Activated T-cell treated with anti-CD3 and anti-CD28 coated beads, Interleukin-2, amount 50 U/mL, for 24 hours (primary cell): ENCODE measurements around the gene HDLBP.

Experiments used
- DNase-seq: peaks from one replicate; pipeline ENCODE4 v3.0.0-alpha.2; 2020
- H3K27ac Mint-ChIP-seq: 2 replicates; pipeline ENCODE4 v1.8.0; 2020; ENCODE audit warnings: mild to moderate bottlenecking, mixed read lengths
- H3K27me3 Mint-ChIP-seq: 2 replicates; pipeline ENCODE4 v1.8.0; 2020; ENCODE audit warnings: mixed read lengths
- H3K36me3 Mint-ChIP-seq: 2 replicates; pipeline ENCODE4 v1.8.0; 2020; ENCODE audit warnings: low read depth, mixed read lengths
- H3K4me1 Mint-ChIP-seq: 2 replicates; pipeline ENCODE4 v1.8.0; 2020; ENCODE audit warnings: low read depth, mixed read lengths
- H3K4me3 Mint-ChIP-seq: 2 replicates; pipeline ENCODE4 v1.8.0; 2020; ENCODE audit warnings: mild to moderate bottlenecking, moderate library complexity, mixed read lengths
- H3K9me3 Mint-ChIP-seq: 2 replicates; pipeline ENCODE4 v1.8.0; 2020; ENCODE audit warnings: mixed read lengths

The HDLBP gene

DNA sequence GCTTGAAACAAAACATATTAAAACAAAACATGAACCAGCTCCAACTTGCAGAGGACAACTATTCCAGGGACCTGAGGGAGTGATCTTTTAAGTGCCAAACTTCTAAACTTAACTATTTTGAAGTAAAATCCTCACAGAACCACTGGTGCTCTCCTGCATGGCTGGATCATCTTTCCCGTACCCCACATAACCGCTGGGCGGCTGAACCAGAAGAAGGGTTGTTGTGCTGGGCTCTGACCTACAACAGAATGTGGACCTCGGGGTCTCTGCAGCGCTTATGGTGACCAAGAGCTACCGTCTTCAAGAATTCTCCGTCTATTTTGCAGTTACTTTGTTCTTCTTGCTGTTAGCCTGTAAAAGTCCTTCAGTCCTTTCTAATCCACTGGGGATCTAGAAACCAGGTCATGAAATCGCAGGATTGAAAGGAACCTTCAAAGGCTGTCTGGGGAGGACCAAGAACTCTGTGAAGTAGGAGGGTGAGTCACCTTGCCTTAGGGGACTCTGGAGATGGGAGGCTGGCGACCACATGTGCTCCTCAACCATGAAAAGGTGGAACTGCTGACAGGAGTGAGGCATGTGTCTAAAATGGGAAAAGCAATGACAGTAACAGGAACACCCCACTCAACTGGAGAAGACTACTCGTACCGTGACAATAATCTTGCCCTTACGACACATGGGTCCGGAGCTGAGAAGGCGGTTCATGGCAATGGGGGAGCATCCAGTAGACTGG is 46.6 kb downstream of the HDLBP start:
- H3K4me3 Mint-ChIP-seq = no peak overlapping the region
- no peaks in the 10 kb centered on the region for H3K9me3 Mint-ChIP-seq
- H3K36me3 Mint-ChIP-seq = peaks cover 64% of the 10 kb centered on the region
- no peaks in the 10 kb centered on the region for H3K27me3 Mint-ChIP-seq
- no peak for DNase-seq
- H3K4me1 Mint-ChIP-seq = peaks cover 46% of the 10 kb centered on the region
- peak overlapping the region; percentile 41 for H3K27ac Mint-ChIP-seq

GRCh38 chr2:241268306-241268705 is 47.2 kb downstream of the HDLBP start:
- H3K9me3 Mint-ChIP-seq = no peaks in the 10 kb centered on the region
- H3K4me1 Mint-ChIP-seq = peaks cover 41% of the 10 kb centered on the region
- no peak for DNase-seq
- no peaks in the 10 kb centered on the region for H3K27me3 Mint-ChIP-seq
- no peak overlapping the region for H3K4me3 Mint-ChIP-seq
- H3K36me3 Mint-ChIP-seq = peaks cover 67% of the 10 kb centered on the region
- H3K27ac Mint-ChIP-seq = peak overlapping the region; percentile 41

DNA sequence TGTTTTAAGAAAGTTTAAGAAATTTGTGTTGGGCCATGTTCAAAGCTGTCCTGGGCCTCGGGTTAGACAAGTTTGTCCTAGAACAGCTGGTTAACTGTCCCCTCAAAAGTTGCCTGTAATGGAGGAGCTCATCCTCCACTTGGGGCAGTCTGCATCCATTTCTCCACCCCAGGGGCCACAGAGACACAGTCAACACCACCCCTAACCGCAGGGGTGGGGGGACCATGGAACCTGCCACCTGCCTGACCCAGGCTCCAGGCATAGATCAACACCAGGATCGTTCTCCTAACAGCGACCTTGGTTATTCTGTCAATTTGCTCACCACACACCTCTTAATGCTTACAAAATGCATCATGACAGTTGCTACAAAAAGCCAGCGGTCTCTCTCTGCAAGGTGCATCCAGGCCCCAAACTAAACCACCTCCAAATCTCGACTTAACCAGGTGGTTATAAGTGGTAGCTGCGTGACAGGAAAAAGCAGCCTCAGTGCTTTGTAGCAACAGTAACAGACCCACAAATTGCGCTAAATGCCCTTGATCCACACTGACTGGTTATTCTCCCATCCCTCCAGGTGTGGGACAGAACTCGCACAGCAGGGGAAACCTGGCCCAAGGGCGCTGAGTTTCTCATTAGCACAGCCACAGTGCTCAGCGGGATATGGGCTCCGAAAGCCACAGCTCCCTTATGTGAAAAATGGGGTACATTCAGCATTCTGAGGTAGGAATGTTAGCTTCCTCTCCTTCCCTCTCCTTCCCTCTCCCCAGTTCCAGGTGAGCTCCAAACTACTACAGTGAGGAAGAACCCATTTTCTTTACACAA is 48.0 kb downstream of the HDLBP start:
- H3K4me3 Mint-ChIP-seq = no peak overlapping the region
- peaks cover 75% of the 10 kb centered on the region for H3K36me3 Mint-ChIP-seq
- peak overlapping the region; percentile 68 for H3K27ac Mint-ChIP-seq
- H3K4me1 Mint-ChIP-seq = peaks cover 36% of the 10 kb centered on the region
- no peaks in the 10 kb centered on the region for H3K27me3 Mint-ChIP-seq
- no peaks in the 10 kb centered on the region for H3K9me3 Mint-ChIP-seq
- DNase-seq = no peak

GRCh38 chr2:241265506-241265905 is 50.0 kb downstream of the HDLBP start:
- Mint-ChIP-seq H3K4me1 (peaks cover 22% of the 10 kb centered on the region), H3K4me3 (no peak overlapping the region), H3K36me3 (peaks cover 90% of the 10 kb centered on the region), H3K27me3 (no peaks in the 10 kb centered on the region), H3K9me3 (no peaks in the 10 kb centered on the region), H3K27ac (no peak overlapping the region)
- DNase-seq = no peak

GRCh38 chr2:241263061-241263460 is 52.4 kb downstream of the HDLBP start:
- no peak for DNase-seq
- no peak overlapping the region for H3K4me3 Mint-ChIP-seq
- peaks cover 6% of the 10 kb centered on the region for H3K4me1 Mint-ChIP-seq
- peak overlapping the region; percentile 10 for H3K27ac Mint-ChIP-seq
- no peaks in the 10 kb centered on the region for H3K27me3 Mint-ChIP-seq
- H3K36me3 Mint-ChIP-seq = peaks cover 92% of the 10 kb centered on the region
- no peaks in the 10 kb centered on the region for H3K9me3 Mint-ChIP-seq

DNA sequence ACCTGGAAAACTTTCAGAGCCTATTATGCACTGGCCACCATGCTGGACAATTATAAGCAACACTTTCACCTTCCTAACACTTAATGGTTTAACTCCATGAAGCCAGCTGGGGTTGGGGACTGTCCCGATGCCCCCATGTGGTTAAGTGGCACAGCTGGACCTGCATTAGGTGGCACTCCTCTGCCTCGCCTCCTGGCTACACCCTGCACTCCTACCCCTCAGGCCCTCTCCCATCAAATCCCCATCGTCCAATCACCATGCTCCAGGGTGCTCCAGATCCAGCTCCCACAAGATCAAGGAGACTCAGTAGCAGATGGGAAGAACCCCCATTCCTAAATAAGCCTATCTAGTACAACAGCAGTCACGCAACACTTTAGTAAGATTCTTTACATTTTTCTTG is 53.8 kb downstream of the HDLBP start:
- H3K36me3 Mint-ChIP-seq = peaks cover 91% of the 10 kb centered on the region

DNA sequence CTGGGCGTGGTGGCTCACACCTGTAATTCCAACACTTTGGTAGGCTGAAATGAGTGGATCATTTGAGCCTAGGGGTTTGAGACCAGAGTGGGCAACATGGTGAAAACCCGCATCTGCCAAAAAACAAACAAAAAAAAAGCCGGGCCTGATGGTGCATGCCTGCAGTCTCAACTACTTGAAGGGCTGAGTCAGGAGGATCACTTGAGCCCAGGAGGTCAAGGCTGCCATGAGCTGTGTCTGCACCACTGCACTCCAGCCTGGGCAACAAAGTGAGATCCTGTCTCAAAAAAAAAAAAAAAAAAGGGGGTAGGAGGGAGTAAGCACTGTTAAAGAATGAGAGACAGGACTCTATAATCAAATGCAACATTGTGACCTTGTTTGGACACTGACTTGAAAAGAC is 54.6 kb downstream of the HDLBP start:
- DNase-seq = no peak
- H3K4me3 Mint-ChIP-seq = no peak overlapping the region
- H3K36me3 Mint-ChIP-seq = peaks cover 91% of the 10 kb centered on the region
- no peaks in the 10 kb centered on the region for H3K27me3 Mint-ChIP-seq
- no peak overlapping the region for H3K27ac Mint-ChIP-seq
- H3K9me3 Mint-ChIP-seq = no peaks in the 10 kb centered on the region
- peaks cover 6% of the 10 kb centered on the region for H3K4me1 Mint-ChIP-seq

More for the DNA sequence above, 53.8 kb downstream of the HDLBP start:
- DNase-seq = no peak
- H3K27ac Mint-ChIP-seq = no peak overlapping the region
- H3K27me3 Mint-ChIP-seq = no peaks in the 10 kb centered on the region
- no peak overlapping the region for H3K4me3 Mint-ChIP-seq
- H3K9me3 Mint-ChIP-seq = no peaks in the 10 kb centered on the region
- peaks cover 6% of the 10 kb centered on the region for H3K4me1 Mint-ChIP-seq

DNA sequence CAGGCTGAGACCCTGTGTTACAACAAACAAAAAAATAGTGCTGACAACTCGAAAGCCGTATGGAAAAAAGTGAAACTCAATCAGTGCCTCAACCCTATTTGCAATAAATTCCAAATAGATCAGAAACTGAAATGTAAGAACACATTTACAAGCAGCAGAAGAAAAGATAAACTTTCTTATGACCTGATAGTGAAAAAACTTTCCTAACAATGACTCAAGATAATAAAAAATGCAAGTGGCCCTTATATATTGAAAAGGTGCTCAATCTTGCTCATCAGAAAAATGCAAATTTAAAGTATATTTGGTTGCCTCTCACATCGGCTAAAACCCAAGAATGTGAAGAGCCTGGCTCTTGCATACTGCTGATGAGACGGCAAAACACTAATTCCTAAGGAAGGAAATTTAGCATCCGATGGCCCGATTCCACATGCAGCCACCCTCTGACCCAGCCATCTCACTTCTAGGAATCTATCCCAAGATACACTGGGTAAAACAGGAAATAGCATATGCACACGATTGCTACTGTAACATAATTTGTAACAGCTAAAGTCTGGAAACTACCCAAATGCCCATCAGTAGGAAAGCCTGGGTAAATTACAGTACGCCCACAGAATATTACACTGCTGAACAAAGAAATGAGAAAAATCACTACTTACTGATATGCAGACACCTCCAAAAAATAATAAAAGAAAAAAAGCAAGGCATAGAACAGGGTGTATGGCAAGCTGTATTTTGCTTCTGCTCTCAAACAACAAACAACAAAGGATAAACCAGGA is 56.8 kb downstream of the HDLBP start:
- Mint-ChIP-seq H3K27me3 (no peaks in the 10 kb centered on the region), H3K9me3 (no peaks in the 10 kb centered on the region), H3K4me1 (peaks cover 6% of the 10 kb centered on the region), H3K4me3 (no peak overlapping the region), H3K27ac (peak overlapping the region; percentile 13), H3K36me3 (peaks cover 94% of the 10 kb centered on the region)
- DNase-seq = no peak

GRCh38 chr2:241257419-241258032 is 57.9 kb downstream of the HDLBP start:
- no peak overlapping the region for H3K4me3 Mint-ChIP-seq
- peaks cover 94% of the 10 kb centered on the region for H3K36me3 Mint-ChIP-seq
- no peaks in the 10 kb centered on the region for H3K9me3 Mint-ChIP-seq
- H3K4me1 Mint-ChIP-seq = peaks cover 6% of the 10 kb centered on the region
- H3K27me3 Mint-ChIP-seq = no peaks in the 10 kb centered on the region
- no peak for DNase-seq
- no peak overlapping the region for H3K27ac Mint-ChIP-seq

GRCh38 chr2:241256168-241256545 is 59.3 kb downstream of the HDLBP start:
- peaks cover 6% of the 10 kb centered on the region for H3K4me1 Mint-ChIP-seq
- no peak overlapping the region for H3K4me3 Mint-ChIP-seq
- H3K27ac Mint-ChIP-seq = no peak overlapping the region
- H3K36me3 Mint-ChIP-seq = peaks cover 94% of the 10 kb centered on the region
- H3K27me3 Mint-ChIP-seq = no peaks in the 10 kb centered on the region
- DNase-seq = no peak
- no peaks in the 10 kb centered on the region for H3K9me3 Mint-ChIP-seq

GRCh38 chr2:241255542-241256167 is 59.8 kb downstream of the HDLBP start:
- Mint-ChIP-seq H3K27ac (no peak overlapping the region), H3K27me3 (no peaks in the 10 kb centered on the region), H3K9me3 (no peaks in the 10 kb centered on the region), H3K4me1 (peaks cover 6% of the 10 kb centered on the region), H3K4me3 (no peak overlapping the region), H3K36me3 (peaks cover 94% of the 10 kb centered on the region)
- DNase-seq = no peak

GRCh38 chr2:241254904-241255351 is 60.5 kb downstream of the HDLBP start:
- no peak overlapping the region for H3K27ac Mint-ChIP-seq
- no peak overlapping the region for H3K4me3 Mint-ChIP-seq
- H3K9me3 Mint-ChIP-seq = no peaks in the 10 kb centered on the region
- H3K36me3 Mint-ChIP-seq = peaks cover 94% of the 10 kb centered on the region
- peaks cover 6% of the 10 kb centered on the region for H3K4me1 Mint-ChIP-seq
- no peaks in the 10 kb centered on the region for H3K27me3 Mint-ChIP-seq
- no peak for DNase-seq

DNA sequence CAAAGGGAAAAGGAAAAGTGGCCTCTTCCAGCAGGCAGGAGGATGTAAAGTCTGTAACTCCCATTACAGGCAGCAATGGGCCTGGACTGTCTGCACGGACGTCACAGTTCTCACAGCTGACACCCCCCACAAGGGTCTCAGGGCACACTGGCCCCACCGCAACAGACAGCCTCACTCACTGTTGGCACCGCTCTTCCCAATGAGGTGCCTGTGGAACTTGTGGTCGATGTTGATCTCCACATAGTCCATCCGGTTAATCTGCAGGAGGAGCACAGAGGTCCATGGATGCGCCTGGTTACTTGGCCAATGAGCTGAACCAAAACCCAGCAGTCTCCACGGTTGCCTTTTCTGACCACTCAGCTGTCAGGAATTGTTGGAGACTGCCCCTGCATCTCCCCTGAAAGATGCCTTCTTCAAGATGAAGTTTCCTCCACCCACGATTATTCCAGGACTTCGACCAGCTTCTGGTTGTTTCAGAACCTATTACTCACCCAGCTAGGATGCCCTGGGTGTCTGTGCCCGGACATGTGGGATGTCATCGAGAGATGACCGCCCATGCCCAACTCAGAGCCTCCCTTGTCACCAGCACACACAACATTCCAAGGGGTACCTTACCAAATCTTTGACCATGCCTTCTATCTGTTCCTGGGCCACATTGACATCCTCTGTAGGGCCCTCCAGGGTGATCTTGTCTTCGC is 62.5 kb downstream of the HDLBP start:
- no peak for DNase-seq
- H3K36me3 Mint-ChIP-seq = peaks cover 97% of the 10 kb centered on the region
- no peak overlapping the region for H3K27ac Mint-ChIP-seq
- H3K9me3 Mint-ChIP-seq = no peaks in the 10 kb centered on the region
- H3K27me3 Mint-ChIP-seq = no peaks in the 10 kb centered on the region
- peaks cover 2% of the 10 kb centered on the region for H3K4me1 Mint-ChIP-seq
- H3K4me3 Mint-ChIP-seq = no peak overlapping the region
